H9 (cell line): ENCODE results near the gene MAP2K2. TPM values are rescaled to one million over a fixed set of nuclear protein-coding genes. Genes with fewer than 3 reads are reported as not detected.

Experiments
- DNase-seq: peaks from one replicate; pipeline ENCODE4 v3.0.0-alpha.2; 2017
- H2AFZ ChIP-seq: one replicate; pipeline ENCODE4 v1.6.1; 2013; ENCODE audit warnings: mild to moderate bottlenecking, low read length, control low read depth, moderate library complexity
- H2AK5ac ChIP-seq: 2 replicates; pipeline ENCODE4 v1.6.1; 2013; ENCODE audit warnings: low read length, control low read depth, mixed read lengths; ENCODE audit not compliant: insufficient read length
- H2BK120ac ChIP-seq: one replicate; pipeline ENCODE4 v1.6.1; 2013; ENCODE audit warnings: low read depth, mild to moderate bottlenecking, low read length, control low read depth, inconsistent platforms; ENCODE audit not compliant: poor library complexity, severe bottlenecking
- H2BK12ac ChIP-seq: 2 replicates; pipeline ENCODE4 v1.6.1; 2013; ENCODE audit warnings: low read length, control low read depth, mixed read lengths, low read depth; ENCODE audit not compliant: insufficient read length
- H2BK15ac ChIP-seq: 2 replicates; pipeline ENCODE4 v1.6.1; 2013; ENCODE audit warnings: low read depth, low read length, control low read depth
- H2BK20ac ChIP-seq: one replicate; pipeline ENCODE4 v1.6.1; 2013; ENCODE audit warnings: low read depth, mild to moderate bottlenecking, low read length, control low read depth, inconsistent platforms; ENCODE audit not compliant: poor library complexity, severe bottlenecking
- H2BK5ac ChIP-seq: 2 replicates; pipeline ENCODE4 v1.6.1; 2013; ENCODE audit warnings: low read length, control low read depth, mixed read lengths; ENCODE audit not compliant: insufficient read length
- H3K14ac ChIP-seq: 2 replicates; pipeline ENCODE4 v1.6.1; 2013; ENCODE audit warnings: low read length, control low read depth; ENCODE audit not compliant: insufficient read depth
- H3K18ac ChIP-seq: 2 replicates; pipeline ENCODE4 v1.6.1; 2013; ENCODE audit warnings: low read depth, mild to moderate bottlenecking, mixed read lengths, low read length, control low read depth; ENCODE audit not compliant: insufficient read length
- H3K23ac ChIP-seq: 2 replicates; pipeline ENCODE4 v1.6.1; 2013; ENCODE audit warnings: low read length, control low read depth, mixed read lengths, low read depth; ENCODE audit not compliant: insufficient read length
- H3K23me2 ChIP-seq: 2 replicates; pipeline ENCODE4 v1.6.1; 2013; ENCODE audit warnings: low read depth, mild to moderate bottlenecking, mixed read lengths, low read length, control low read depth; ENCODE audit not compliant: insufficient read length, poor library complexity, severe bottlenecking
- H3K27ac ChIP-seq: 2 replicates; pipeline ENCODE4 v1.5.1; 2013; ENCODE audit warnings: low read length, control low read depth, mixed read lengths, low read depth; ENCODE audit not compliant: insufficient read length
- H3K27me3 ChIP-seq: 2 replicates; pipeline ENCODE4 v1.6.1; 2013; ENCODE audit warnings: low read length, control low read depth, inconsistent platforms; ENCODE audit not compliant: insufficient read depth
- H3K4ac ChIP-seq: 2 replicates; pipeline ENCODE4 v1.6.1; 2013; ENCODE audit warnings: low read depth, mild to moderate bottlenecking, control low read depth, inconsistent platforms, low read length, moderate library complexity
- H3K4me1 ChIP-seq: 2 replicates; pipeline ENCODE4 v1.6.1; 2013; ENCODE audit warnings: low read length, control low read depth, inconsistent platforms; ENCODE audit not compliant: insufficient read depth
- H3K4me2 ChIP-seq: 2 replicates; pipeline ENCODE4 v1.6.1; 2013; ENCODE audit warnings: low read length, control low read depth, mixed read lengths; ENCODE audit not compliant: insufficient read length, insufficient read depth
- H3K56ac ChIP-seq: 2 replicates; pipeline ENCODE4 v1.6.1; 2013; ENCODE audit warnings: low read depth, mild to moderate bottlenecking, mixed read lengths, low read length, control low read depth; ENCODE audit not compliant: insufficient read length
- H3K79me1 ChIP-seq: 2 replicates; pipeline ENCODE4 v1.6.1; 2013; ENCODE audit warnings: low read depth, mild to moderate bottlenecking, moderate library complexity, low read length, control low read depth, inconsistent platforms; ENCODE audit not compliant: insufficient read depth, poor library complexity, severe bottlenecking
- H3K79me2 ChIP-seq: 2 replicates; pipeline ENCODE4 v1.6.1; 2013; ENCODE audit warnings: low read length, control low read depth, inconsistent platforms; ENCODE audit not compliant: insufficient read depth
- H3K9ac ChIP-seq: 2 replicates; pipeline ENCODE4 v1.6.1; 2013; ENCODE audit warnings: low read length, control low read depth, mixed read lengths; ENCODE audit not compliant: insufficient read length; ENCODE audit errors: extremely low read depth
- H3K9me3 ChIP-seq: one replicate; pipeline ENCODE4 v1.6.1; 2013; ENCODE audit warnings: low read depth, low read length, inconsistent platforms; ENCODE audit not compliant: control insufficient read depth
- H3T11ph ChIP-seq: one replicate; pipeline ENCODE4 v1.6.1; 2013; ENCODE audit warnings: mild to moderate bottlenecking, low read length, control low read depth, inconsistent platforms
- H4K20me1 ChIP-seq: one replicate; pipeline ENCODE4 v1.6.1; 2013; ENCODE audit not compliant: control insufficient read depth, insufficient read length, insufficient read depth
- H4K5ac ChIP-seq: 2 replicates; pipeline ENCODE4 v1.6.1; 2013; ENCODE audit warnings: low read depth, mild to moderate bottlenecking, mixed read lengths, low read length, control low read depth; ENCODE audit not compliant: insufficient read length
- H4K8ac ChIP-seq: replicated peaks from 2 replicates; pipeline ENCODE4 v1.6.1; 2013; ENCODE audit warnings: low read length, control low read depth, mixed read lengths, low read depth; ENCODE audit not compliant: insufficient read length
- H4K91ac ChIP-seq: 2 replicates; pipeline ENCODE4 v1.6.1; 2013; ENCODE audit warnings: low read depth, mild to moderate bottlenecking, moderate library complexity, mixed read lengths, low read length, control low read depth; ENCODE audit not compliant: insufficient read length
- H3K27ac Mint-ChIP-seq, 3 experiments: 2 replicates in 2 of 3; 3 replicates in 1 of 3; pipeline ENCODE4 v1.8.0; 2020 to 2021; ENCODE audit warnings: mixed read lengths in 3 of 3, mild to moderate bottlenecking in 1 of 3, moderate library complexity in 1 of 3
- H3K27me3 Mint-ChIP-seq: 2 replicates; pipeline ENCODE4 v1.8.0; 2021; ENCODE audit warnings: low read depth, mild to moderate bottlenecking, moderate library complexity, mixed read lengths
- H3K36me3 Mint-ChIP-seq, 3 experiments: 2 replicates in 2 of 3; 3 replicates in 1 of 3; pipeline ENCODE4 v1.8.0; 2020 to 2021; ENCODE audit warnings: low read depth in 3 of 3, mixed read lengths in 3 of 3; ENCODE audit not compliant: insufficient read depth in 1 of 3
- H3K4me1 Mint-ChIP-seq, 2 experiments: 2 replicates each; pipeline ENCODE4 v1.8.0; 2020; ENCODE audit warnings: mixed read lengths in 2 of 2
- H3K4me3 Mint-ChIP-seq, 2 experiments: 2 replicates in 1 of 2; 3 replicates in 1 of 2; pipeline ENCODE4 v1.8.0; 2020 to 2021; ENCODE audit warnings: mild to moderate bottlenecking in 2 of 2, mixed read lengths in 2 of 2, moderate library complexity in 1 of 2
- H3K9me3 Mint-ChIP-seq, 2 experiments: 2 replicates in 1 of 2; 3 replicates in 1 of 2; pipeline ENCODE4 v1.8.0; 2020; ENCODE audit warnings: mild to moderate bottlenecking in 2 of 2, mixed read lengths in 2 of 2, moderate library complexity in 1 of 2
- WGBS: extraction: QIAGEN DNeasy Blood & Tissue Kit; methylation state at CpG from one replicate; pipeline ENCODE4 v1.1.7; 2013; ENCODE audit warnings: missing lambda C conversion rate, low lambda C conversion rate, mixed read lengths; ENCODE audit not compliant: insufficient read length; ENCODE audit errors: extremely low coverage; 5-methylcytosine and 5-hydroxymethylcytosine counted together
- total RNA-seq: library from RNA; stranded (reverse); gene quantifications from 2 replicates; pipeline ENCODE4 v1.2.1, GENCODE V29; 2021
- TF ChIP-seq, protein P1 (sequence below): fragments of 200-600 bp; sonication (generic); conservative IDR thresholded peaks from 3 replicates; pipeline ENCODE4 v1.8.0; 2021; ENCODE audit warnings: antibody characterized with exemption, mild to moderate bottlenecking

Gene MAP2K2
- total RNA-seq, 1 experiment from 2014 or later, result 167 TPM

DNA sequence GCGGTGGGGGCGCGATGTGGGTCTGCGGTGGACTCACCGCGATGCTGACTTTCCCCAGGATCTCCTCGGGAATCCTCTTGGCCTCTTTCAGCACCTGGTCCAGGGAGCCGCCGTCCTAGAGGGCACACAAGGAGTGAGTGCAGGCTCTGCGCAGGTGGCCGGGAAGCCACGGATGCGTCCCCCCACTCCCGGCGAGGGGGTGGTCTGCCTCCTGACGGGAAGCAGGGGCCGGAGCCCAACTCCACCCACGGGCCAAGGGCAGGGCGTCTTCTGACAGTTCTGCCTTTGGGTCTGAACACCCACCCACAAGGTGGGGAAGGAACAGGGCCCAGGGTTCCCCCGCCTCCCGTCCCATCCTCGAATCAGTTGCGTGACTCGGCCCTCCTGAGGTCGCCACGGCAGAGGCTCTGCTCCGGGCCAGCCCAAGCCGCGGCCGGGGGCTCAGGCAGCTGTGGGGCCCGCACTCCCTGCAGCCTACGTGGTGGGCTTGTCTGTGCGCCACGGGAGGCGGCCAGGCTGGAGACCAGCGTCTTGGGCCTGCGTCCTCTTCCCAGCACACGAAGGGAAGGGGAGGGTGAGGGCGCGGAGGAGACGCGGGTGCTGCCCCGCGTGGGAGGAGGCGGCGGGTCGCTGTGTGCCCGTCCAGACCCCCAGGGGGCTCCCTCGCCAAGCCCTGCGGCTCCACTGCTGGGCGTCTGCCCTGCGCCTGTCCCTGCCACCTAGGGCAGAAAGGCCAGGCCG lies 21.4 kb downstream of the MAP2K2 start:
- H3K14ac ChIP-seq, result no peak overlapping the region
- no peak overlapping the region for H4K5ac ChIP-seq
- H3K4me2 ChIP-seq, result no peak overlapping the region
- TF ChIP-seq, protein P1, sequence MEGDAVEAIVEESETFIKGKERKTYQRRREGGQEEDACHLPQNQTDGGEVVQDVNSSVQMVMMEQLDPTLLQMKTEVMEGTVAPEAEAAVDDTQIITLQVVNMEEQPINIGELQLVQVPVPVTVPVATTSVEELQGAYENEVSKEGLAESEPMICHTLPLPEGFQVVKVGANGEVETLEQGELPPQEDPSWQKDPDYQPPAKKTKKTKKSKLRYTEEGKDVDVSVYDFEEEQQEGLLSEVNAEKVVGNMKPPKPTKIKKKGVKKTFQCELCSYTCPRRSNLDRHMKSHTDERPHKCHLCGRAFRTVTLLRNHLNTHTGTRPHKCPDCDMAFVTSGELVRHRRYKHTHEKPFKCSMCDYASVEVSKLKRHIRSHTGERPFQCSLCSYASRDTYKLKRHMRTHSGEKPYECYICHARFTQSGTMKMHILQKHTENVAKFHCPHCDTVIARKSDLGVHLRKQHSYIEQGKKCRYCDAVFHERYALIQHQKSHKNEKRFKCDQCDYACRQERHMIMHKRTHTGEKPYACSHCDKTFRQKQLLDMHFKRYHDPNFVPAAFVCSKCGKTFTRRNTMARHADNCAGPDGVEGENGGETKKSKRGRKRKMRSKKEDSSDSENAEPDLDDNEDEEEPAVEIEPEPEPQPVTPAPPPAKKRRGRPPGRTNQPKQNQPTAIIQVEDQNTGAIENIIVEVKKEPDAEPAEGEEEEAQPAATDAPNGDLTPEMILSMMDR, result no peak
- H4K8ac ChIP-seq, result no peak overlapping the region
- peaks cover under 1% of the 10 kb centered on the region for H4K20me1 ChIP-seq
- no peaks in the 10 kb centered on the region for H3K4me1 ChIP-seq
- no peak overlapping the region for H3K4ac ChIP-seq
- no peak overlapping the region for H2BK12ac ChIP-seq
- Mint-ChIP-seq H3K27me3 (no peaks in the 10 kb centered on the region), H3K36me3 (peaks cover 31 to 71% (median 64%) of the 10 kb centered on the region in 3 experiments), H3K4me3 (no peak overlapping the region), H3K4me1 (no peaks in the 10 kb centered on the region), H3K9me3 (no peaks in the 10 kb centered on the region), H3K27ac (no peak overlapping the region)
- H3K27ac ChIP-seq, result no peak overlapping the region
- H2AFZ ChIP-seq, result no peak overlapping the region
- H2BK5ac ChIP-seq, result no peak overlapping the region
- no peak overlapping the region for H3K23ac ChIP-seq
- no peaks in the 10 kb centered on the region for H3K9me3 ChIP-seq
- no peak overlapping the region for H3K9ac ChIP-seq
- no peak overlapping the region for H2BK20ac ChIP-seq
- H3K79me1 ChIP-seq, result no peaks in the 10 kb centered on the region
- no peak overlapping the region for H4K91ac ChIP-seq
- DNase-seq, result no peak
- H3K27me3 ChIP-seq, result no peaks in the 10 kb centered on the region
- H3K79me2 ChIP-seq, result no peaks in the 10 kb centered on the region
- H2BK15ac ChIP-seq, result no peak overlapping the region
- H3K56ac ChIP-seq, result no peak overlapping the region
- no peak overlapping the region for H2BK120ac ChIP-seq
- no CpG with 5 or more reads among the region's 53 CpGs for WGBS
- no peaks in the 10 kb centered on the region for H3K23me2 ChIP-seq
- H3K18ac ChIP-seq, result no peak overlapping the region
- H2AK5ac ChIP-seq, result no peak overlapping the region
- no peak overlapping the region for H3T11ph ChIP-seq
